NT2/D1 (cell line): ENCODE results near the gene P2RX3.

ENCODE experiments used
- SUZ12 ChIP-seq: IDR thresholded peaks from 2 replicates; pipeline ENCODE4 v1.6.1; 2011; ENCODE audit not compliant: insufficient read length, insufficient read depth; ENCODE audit errors: extremely low read depth
- YY1 ChIP-seq: IDR thresholded peaks from 2 replicates; pipeline ENCODE4 v1.6.1; 2011; ENCODE audit not compliant: insufficient read length, insufficient read depth
- ZNF274 ChIP-seq: IDR thresholded peaks from 2 replicates; pipeline ENCODE4 v1.6.1; 2011; ENCODE audit warnings: mild to moderate bottlenecking, low read depth, low read length

GRCh38 chr11:57399972-57400578 lies 61.9 kb downstream of the P2RX3 start:
- TF ChIP-seq SUZ12: no peak
- TF ChIP-seq YY1: no peak
- TF ChIP-seq ZNF274: no peak
